GM19468 (cell line): ENCODE results near the gene PNPLA3.
"Not testable (repeated sequence)": the region's sequence is repeated elsewhere in the genome, so short reads cannot be mapped to it uniquely, and the experiment has no call there.

ENCODE experiments used
- ATAC-seq: cut with Tn5 transposase; IDR thresholded peaks from one replicate; pipeline ENCODE4 v1.9.1; 2021; ENCODE audit warnings: mild to moderate bottlenecking, moderate library complexity, moderate number of reproducible peaks; ENCODE audit not compliant: unreplicated experiment; ENCODE audit errors: extremely low read depth

Gene PNPLA3

GRCh38 chr22:43889201-43889859, 34.3 kb upstream of the PNPLA3 start:
- ATAC-seq = no peak

- ATAC-seq = no peak
Observed at GRCh38 chr22:43889860-43890253, 33.7 kb upstream of the PNPLA3 start.

GRCh38 chr22:43890901-43891331, 32.7 kb upstream of the PNPLA3 start:
- no peak for ATAC-seq

GRCh38 chr22:43891360-43892182, 32.0 kb upstream of the PNPLA3 start, which contains the start of gene PNPLA5:
Gene PNPLA5, minus strand, starts transcription at chr22:43892013. Its CDS starts 133 bp downstream, at chr22:43891880.
- ATAC-seq = no peak

- no peak for ATAC-seq
Observed at GRCh38 chr22:43892183-43892894, 31.3 kb upstream of the PNPLA3 start.

GRCh38 chr22:43893266-43893665, 30.3 kb upstream of the PNPLA3 start:
- no peak for ATAC-seq

- ATAC-seq = no peak
Observed at GRCh38 chr22:43894122-43894521, 29.5 kb upstream of the PNPLA3 start.

- ATAC-seq = no peak
Observed at GRCh38 chr22:43895986-43896645, 27.5 kb upstream of the PNPLA3 start.

GRCh38 chr22:43897751-43898261, 25.8 kb upstream of the PNPLA3 start:
- no peak for ATAC-seq

GRCh38 chr22:43900206-43900605, 23.4 kb upstream of the PNPLA3 start:
- ATAC-seq = no peak

- no peak for ATAC-seq
Observed at GRCh38 chr22:43901976-43902643, 21.5 kb upstream of the PNPLA3 start.

- ATAC-seq = not testable (repeated sequence)
Observed at GRCh38 chr22:43903033-43903432, 20.6 kb upstream of the PNPLA3 start.

- ATAC-seq = not testable (repeated sequence)
Observed at GRCh38 chr22:43904412-43904811, 19.2 kb upstream of the PNPLA3 start.

- no peak for ATAC-seq
Observed at GRCh38 chr22:43905681-43906080, 17.9 kb upstream of the PNPLA3 start.

- no peak for ATAC-seq
Observed at GRCh38 chr22:43909708-43910107, 13.9 kb upstream of the PNPLA3 start.

- no peak for ATAC-seq
Observed at GRCh38 chr22:43910178-43910695, 13.4 kb upstream of the PNPLA3 start.

- no peak for ATAC-seq
Observed at GRCh38 chr22:43911351-43911750, 12.3 kb upstream of the PNPLA3 start.

GRCh38 chr22:43917521-43917920, 6.1 kb upstream of the PNPLA3 start:
- no peak for ATAC-seq
